Suprapubic skin (tissue), 4 donors: ENCODE data around the gene INHBB. TPM values are rescaled to one million over a fixed set of nuclear protein-coding genes. Genes with fewer than 3 reads are reported as not detected.

ENCODE experiments used
- DNase-seq, 2 donors: peaks; one replicate each; pipeline ENCODE4 v3.0.0-alpha.2; 2019; ENCODE audit warnings: low spot score in 2 of 2
- H3K27ac ChIP-seq: fragments of 200-600 bp; sonication (generic); one replicate; pipeline ENCODE4 v1.5.1; 2019
- H3K27me3 ChIP-seq: fragments of 200-600 bp; sonication (generic); one replicate; pipeline ENCODE4 v1.5.1; 2019
- H3K36me3 ChIP-seq: fragments of 200-600 bp; sonication (generic); one replicate; pipeline ENCODE4 v1.5.1; 2019
- H3K4me1 ChIP-seq: fragments of 200-600 bp; sonication (generic); one replicate; pipeline ENCODE4 v1.5.1; 2019
- H3K4me3 ChIP-seq: fragments of 200-600 bp; sonication (generic); one replicate; pipeline ENCODE4 v1.5.1; 2019; ENCODE audit warnings: mild to moderate bottlenecking
- H3K9me3 ChIP-seq: fragments of 200-600 bp; sonication (generic); one replicate; pipeline ENCODE4 v1.5.1; 2019
- CTCF ChIP-seq, 2 donors: fragments of 200-600 bp in 1 of 2; fragments of 450-650 bp in 1 of 2; sonication (generic) in 1 of 2; IDR thresholded peaks; one replicate each; pipeline ENCODE4 v1.5.1; 2016 to 2019; ENCODE audit warnings: antibody characterized with exemption in 2 of 2, mild to moderate bottlenecking in 1 of 2, moderate library complexity in 1 of 2
- EP300 ChIP-seq: sonication (generic); formaldehyde crosslinking; IDR thresholded peaks from one replicate; pipeline ENCODE4 v1.6.1; 2017; ENCODE audit warnings: antibody characterized with exemption
- POLR2A ChIP-seq, 2 donors: fragments of 450-650 bp; IDR thresholded peaks; one replicate each; pipeline ENCODE4 v1.6.1; 2017; ENCODE audit warnings: antibody characterized with exemption in 2 of 2, mild to moderate bottlenecking in 2 of 2, moderate library complexity in 2 of 2
- POLR2AphosphoS5 ChIP-seq, 3 donors: sonication (generic); formaldehyde crosslinking; IDR thresholded peaks; one replicate each; pipeline ENCODE4 v1.6.1; 2017; ENCODE audit warnings: antibody characterized with exemption in 3 of 3
- WGBS: methylation state at CpG from one replicate; pipeline ENCODE4 v1.1.5; 2018; 5-methylcytosine and 5-hydroxymethylcytosine counted together
- total RNA-seq, 4 donors: library from RNA; depleted of rRNA; stranded (reverse); fragments of >200 nt; gene quantifications; one replicate each; pipeline ENCODE4 v1.1.0, GENCODE V29; 2016

INHBB gene
- total RNA-seq, 4 donors from 2014 or later, result 12.1 to 26.1 (median 18.2) TPM

- Histone ChIP-seq H3K4me3 (no peak overlapping the region), H3K27ac (no peak overlapping the region), H3K9me3 (no peaks in the 10 kb centered on the region), H3K36me3 (peaks cover 20% of the 10 kb centered on the region), H3K4me1 (peaks cover 33% of the 10 kb centered on the region), H3K27me3 (peaks cover 24% of the 10 kb centered on the region)
- no peak for DNase-seq
- TF ChIP-seq EP300 (no peak), POLR2AphosphoS5 (IDR thresholded peaks at IDR 0.05) (no peak), CTCF (IDR thresholded peaks at IDR 0.05) (no peak), POLR2A (IDR thresholded peaks at IDR 0.05) (no peak)
- WGBS, result 59% methylated on average over 18 of the region's 27 CpGs
Measured at GRCh38 chr2:120348737-120349439, 3.0 kb downstream of the INHBB start.

- DNase-seq, result no peak
- H3K4me1 ChIP-seq, result peaks cover 27% of the 10 kb centered on the region
- H3K4me3 ChIP-seq, result no peak overlapping the region
- 83% methylated on average over 19 of the region's 31 CpGs for WGBS
- H3K27ac ChIP-seq, result no peak overlapping the region
- H3K27me3 ChIP-seq, result peaks cover 18% of the 10 kb centered on the region
- H3K36me3 ChIP-seq, result peaks cover 20% of the 10 kb centered on the region
- no peak for TF ChIP-seq POLR2AphosphoS5 (IDR thresholded peaks at IDR 0.05)
- TF ChIP-seq CTCF (IDR thresholded peaks at IDR 0.05), result no peak
- no peak for TF ChIP-seq EP300
- TF ChIP-seq POLR2A (IDR thresholded peaks at IDR 0.05), result no peak
- H3K9me3 ChIP-seq, result no peaks in the 10 kb centered on the region
Measured at GRCh38 chr2:120349440-120349921, 3.5 kb downstream of the INHBB start.

- H3K27me3 ChIP-seq, result peaks cover 12% of the 10 kb centered on the region
- no peak overlapping the region for H3K27ac ChIP-seq
- 88% methylated on average over 17 of the region's 17 CpGs for WGBS
- H3K4me1 ChIP-seq, result peaks cover 21% of the 10 kb centered on the region
- TF ChIP-seq POLR2A (IDR thresholded peaks at IDR 0.05) (no peak), EP300 (no peak), POLR2AphosphoS5 (IDR thresholded peaks at IDR 0.05) (no peak), CTCF (IDR thresholded peaks at IDR 0.05) (no peak)
- no peak overlapping the region for H3K4me3 ChIP-seq
- peaks cover 20% of the 10 kb centered on the region for H3K36me3 ChIP-seq
- no peak for DNase-seq
- H3K9me3 ChIP-seq, result no peaks in the 10 kb centered on the region
Measured at GRCh38 chr2:120350080-120350479, 4.1 kb downstream of the INHBB start.

GRCh38 chr2:120350801-120351320, 4.9 kb downstream of the INHBB start:
- no peak overlapping the region for H3K27ac ChIP-seq
- TF ChIP-seq POLR2AphosphoS5 (IDR thresholded peaks at IDR 0.05) (no peak), POLR2A (IDR thresholded peaks at IDR 0.05) (no peak), EP300 (no peak), CTCF (IDR thresholded peaks at IDR 0.05) (no peak)
- H3K36me3 ChIP-seq, result peaks cover 20% of the 10 kb centered on the region
- H3K4me1 ChIP-seq, result peaks cover 18% of the 10 kb centered on the region
- no peak overlapping the region for H3K4me3 ChIP-seq
- H3K27me3 ChIP-seq, result peaks cover 8% of the 10 kb centered on the region
- WGBS, result 94% methylated on average over 23 of the region's 23 CpGs
- DNase-seq, result no peak
- H3K9me3 ChIP-seq, result no peaks in the 10 kb centered on the region
